ENCODE measurements around the gene C19orf38. TPM values are rescaled to one million over a fixed set of nuclear protein-coding genes. Genes with fewer than 3 reads are reported as not detected.

Gene C19orf38
- polyA plus RNA-seq, 1 donor from 2014 or later, result not detected

DNA sequence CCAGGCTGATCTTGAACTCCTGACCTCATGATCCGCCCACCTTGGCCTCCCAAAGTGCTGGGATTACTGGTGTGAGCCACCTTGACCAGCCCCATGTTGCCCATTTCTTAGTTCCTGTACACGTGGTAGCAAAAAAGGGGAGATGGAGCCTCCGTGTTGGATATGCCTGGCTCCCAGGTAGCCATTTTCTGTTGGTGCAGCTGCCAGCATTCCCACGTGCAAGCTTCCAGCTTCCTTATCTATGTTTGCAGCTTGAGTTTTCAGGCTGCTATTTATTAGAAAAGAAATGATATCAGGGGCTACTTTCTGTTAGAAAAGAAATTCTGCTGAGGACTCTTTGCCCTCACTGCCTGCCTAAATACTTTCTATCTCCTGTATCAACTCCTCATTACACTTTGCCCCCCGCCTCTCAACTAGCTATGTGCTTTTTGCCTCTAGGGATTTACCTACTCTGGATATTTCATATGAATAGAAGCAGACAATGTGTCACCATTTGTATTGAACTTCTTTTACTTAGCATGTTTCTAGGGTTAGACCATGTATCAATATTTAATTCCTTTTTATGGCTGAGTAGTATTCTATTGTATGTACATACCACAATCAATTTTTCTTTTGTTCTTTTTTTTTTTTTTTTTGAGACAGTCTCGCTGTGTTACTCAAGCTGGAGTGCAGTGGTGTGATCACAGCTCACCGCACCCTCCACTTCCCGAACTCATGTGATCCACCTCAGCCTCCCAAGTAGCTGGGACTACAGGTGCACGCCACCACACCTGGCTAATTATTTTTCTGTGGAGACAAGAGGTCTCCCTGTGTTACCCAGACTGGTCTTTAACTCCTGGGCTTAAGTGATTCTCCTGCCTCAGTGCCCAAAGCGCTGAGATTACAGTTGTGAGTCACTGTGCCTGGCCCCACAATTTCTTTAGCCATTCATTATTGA lies 8.8 kb upstream of the C19orf38 start:
- Histone ChIP-seq H3K27me3 (ENCODE audit: insufficient read depth, low read depth, low read length) (no peaks in the 10 kb centered on the region), H4K20me1 (ENCODE audit: insufficient read depth) (no peaks in the 10 kb centered on the region), H2AFZ (ENCODE audit: low read depth, low read length) (no peak overlapping the region), H3K4me2 (ENCODE audit: low read length) (no peak overlapping the region), H3K9me3 (ENCODE audit: low read length) (no peaks in the 10 kb centered on the region), H3F3A (ENCODE audit: insufficient read depth, low read length, poor library complexity, severe bottlenecking) (no peaks in the 10 kb centered on the region), H3K4me3 (ENCODE audit: low read length) (no peak overlapping the region), H3K36me3 (ENCODE audit: insufficient read depth, low read length) (no peaks in the 10 kb centered on the region), H3K79me2 (replicated peaks; ENCODE audit: insufficient read depth, low read length) (no peaks in the 10 kb centered on the region), H3K27ac (ENCODE audit: low read length) (no peak overlapping the region), H3K9me2 (ENCODE audit: insufficient read depth, low read length) (no peaks in the 10 kb centered on the region), H3K9ac (ENCODE audit: low read length) (no peak overlapping the region)
- TF ChIP-seq EZH2 (IDR thresholded peaks at IDR 0.05; ENCODE audit: borderline replicate concordance, insufficient read depth, low read length, poor library complexity, severe bottlenecking) (no peak), MXI1 (conservative IDR thresholded peaks at IDR 0.05; ENCODE audit: poor library complexity, severe bottlenecking) (no peak), TAF1 (IDR thresholded peaks at IDR 0.05; ENCODE audit: low read depth) (no peak), EP300 (conservative IDR thresholded peaks at IDR 0.05; ENCODE audit: poor library complexity, severe bottlenecking) (no peak), SMC3 (conservative IDR thresholded peaks at IDR 0.05; ENCODE audit: poor library complexity) (no peak), POLR2AphosphoS5 (IDR thresholded peaks at IDR 0.05) (no peak), RAD21 (conservative IDR thresholded peaks at IDR 0.05) (no peak)
- TF ChIP-seq, protein P1, sequence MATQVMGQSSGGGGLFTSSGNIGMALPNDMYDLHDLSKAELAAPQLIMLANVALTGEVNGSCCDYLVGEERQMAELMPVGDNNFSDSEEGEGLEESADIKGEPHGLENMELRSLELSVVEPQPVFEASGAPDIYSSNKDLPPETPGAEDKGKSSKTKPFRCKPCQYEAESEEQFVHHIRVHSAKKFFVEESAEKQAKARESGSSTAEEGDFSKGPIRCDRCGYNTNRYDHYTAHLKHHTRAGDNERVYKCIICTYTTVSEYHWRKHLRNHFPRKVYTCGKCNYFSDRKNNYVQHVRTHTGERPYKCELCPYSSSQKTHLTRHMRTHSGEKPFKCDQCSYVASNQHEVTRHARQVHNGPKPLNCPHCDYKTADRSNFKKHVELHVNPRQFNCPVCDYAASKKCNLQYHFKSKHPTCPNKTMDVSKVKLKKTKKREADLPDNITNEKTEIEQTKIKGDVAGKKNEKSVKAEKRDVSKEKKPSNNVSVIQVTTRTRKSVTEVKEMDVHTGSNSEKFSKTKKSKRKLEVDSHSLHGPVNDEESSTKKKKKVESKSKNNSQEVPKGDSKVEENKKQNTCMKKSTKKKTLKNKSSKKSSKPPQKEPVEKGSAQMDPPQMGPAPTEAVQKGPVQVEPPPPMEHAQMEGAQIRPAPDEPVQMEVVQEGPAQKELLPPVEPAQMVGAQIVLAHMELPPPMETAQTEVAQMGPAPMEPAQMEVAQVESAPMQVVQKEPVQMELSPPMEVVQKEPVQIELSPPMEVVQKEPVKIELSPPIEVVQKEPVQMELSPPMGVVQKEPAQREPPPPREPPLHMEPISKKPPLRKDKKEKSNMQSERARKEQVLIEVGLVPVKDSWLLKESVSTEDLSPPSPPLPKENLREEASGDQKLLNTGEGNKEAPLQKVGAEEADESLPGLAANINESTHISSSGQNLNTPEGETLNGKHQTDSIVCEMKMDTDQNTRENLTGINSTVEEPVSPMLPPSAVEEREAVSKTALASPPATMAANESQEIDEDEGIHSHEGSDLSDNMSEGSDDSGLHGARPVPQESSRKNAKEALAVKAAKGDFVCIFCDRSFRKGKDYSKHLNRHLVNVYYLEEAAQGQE (IDR thresholded peaks at IDR 0.05; ENCODE audit: borderline replicate concordance), result no peak
- TF ChIP-seq, protein P2, sequence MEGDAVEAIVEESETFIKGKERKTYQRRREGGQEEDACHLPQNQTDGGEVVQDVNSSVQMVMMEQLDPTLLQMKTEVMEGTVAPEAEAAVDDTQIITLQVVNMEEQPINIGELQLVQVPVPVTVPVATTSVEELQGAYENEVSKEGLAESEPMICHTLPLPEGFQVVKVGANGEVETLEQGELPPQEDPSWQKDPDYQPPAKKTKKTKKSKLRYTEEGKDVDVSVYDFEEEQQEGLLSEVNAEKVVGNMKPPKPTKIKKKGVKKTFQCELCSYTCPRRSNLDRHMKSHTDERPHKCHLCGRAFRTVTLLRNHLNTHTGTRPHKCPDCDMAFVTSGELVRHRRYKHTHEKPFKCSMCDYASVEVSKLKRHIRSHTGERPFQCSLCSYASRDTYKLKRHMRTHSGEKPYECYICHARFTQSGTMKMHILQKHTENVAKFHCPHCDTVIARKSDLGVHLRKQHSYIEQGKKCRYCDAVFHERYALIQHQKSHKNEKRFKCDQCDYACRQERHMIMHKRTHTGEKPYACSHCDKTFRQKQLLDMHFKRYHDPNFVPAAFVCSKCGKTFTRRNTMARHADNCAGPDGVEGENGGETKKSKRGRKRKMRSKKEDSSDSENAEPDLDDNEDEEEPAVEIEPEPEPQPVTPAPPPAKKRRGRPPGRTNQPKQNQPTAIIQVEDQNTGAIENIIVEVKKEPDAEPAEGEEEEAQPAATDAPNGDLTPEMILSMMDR (IDR thresholded peaks at IDR 0.05; ENCODE audit: poor library complexity, severe bottlenecking), result no peak

DNA sequence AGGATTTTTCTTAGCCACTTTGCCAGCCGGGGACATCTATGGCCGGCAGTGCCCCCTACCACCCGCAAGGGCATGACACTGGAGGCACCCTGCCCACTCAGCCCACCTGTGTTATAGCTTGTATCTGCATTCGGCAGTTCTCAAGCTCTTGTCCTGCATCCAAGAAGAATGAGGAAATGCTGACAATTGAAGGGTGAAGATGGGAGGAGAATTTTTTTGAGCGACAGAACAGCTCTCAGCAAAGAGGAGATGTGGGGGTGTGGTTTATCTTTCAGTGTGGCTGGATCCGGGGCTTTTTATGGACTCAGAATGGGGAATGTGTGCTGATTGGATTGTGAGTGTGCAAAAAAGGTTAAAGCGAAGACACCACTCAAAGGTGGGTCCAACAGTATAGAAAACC lies 5.4 kb upstream of the C19orf38 start:
- H3K36me3 ChIP-seq (ENCODE audit: insufficient read depth, low read length), result no peaks in the 10 kb centered on the region
- TF ChIP-seq, protein P2 (IDR thresholded peaks at IDR 0.05; ENCODE audit: poor library complexity, severe bottlenecking), result no peak
- TF ChIP-seq SMC3 (conservative IDR thresholded peaks at IDR 0.05; ENCODE audit: poor library complexity) (no peak), RAD21 (conservative IDR thresholded peaks at IDR 0.05) (no peak), EP300 (conservative IDR thresholded peaks at IDR 0.05; ENCODE audit: poor library complexity, severe bottlenecking) (no peak), MXI1 (conservative IDR thresholded peaks at IDR 0.05; ENCODE audit: poor library complexity, severe bottlenecking) (no peak), TAF1 (IDR thresholded peaks at IDR 0.05; ENCODE audit: low read depth) (no peak), EZH2 (IDR thresholded peaks at IDR 0.05; ENCODE audit: borderline replicate concordance, insufficient read depth, low read length, poor library complexity, severe bottlenecking) (no peak), POLR2AphosphoS5 (IDR thresholded peaks at IDR 0.05) (no peak)
- TF ChIP-seq, protein P1 (IDR thresholded peaks at IDR 0.05; ENCODE audit: borderline replicate concordance), result no peak
- H3K79me2 ChIP-seq (replicated peaks; ENCODE audit: insufficient read depth, low read length), result no peaks in the 10 kb centered on the region
- no peaks in the 10 kb centered on the region for H3K27me3 ChIP-seq (ENCODE audit: insufficient read depth, low read depth, low read length)
- H3K9me3 ChIP-seq (ENCODE audit: low read length), result peaks cover 4% of the 10 kb centered on the region
- no peak overlapping the region for H2AFZ ChIP-seq (ENCODE audit: low read depth, low read length)
- no peak overlapping the region for H3K4me2 ChIP-seq (ENCODE audit: low read length)
- H3K4me3 ChIP-seq (ENCODE audit: low read length), result no peak overlapping the region
- no peaks in the 10 kb centered on the region for H3K9me2 ChIP-seq (ENCODE audit: insufficient read depth, low read length)
- no peaks in the 10 kb centered on the region for H4K20me1 ChIP-seq (ENCODE audit: insufficient read depth)
- no peaks in the 10 kb centered on the region for H3F3A ChIP-seq (ENCODE audit: insufficient read depth, low read length, poor library complexity, severe bottlenecking)
- H3K9ac ChIP-seq (ENCODE audit: low read length), result no peak overlapping the region
- H3K27ac ChIP-seq (ENCODE audit: low read length), result no peak overlapping the region

Measured in neural cell (in vitro differentiated cells).